Trophoblast cell (in vitro differentiated cells and primary cell): Measurements from ENCODE around the gene KIF25.

Experiments
- DNase-seq, 2 donors: peaks; one replicate each; pipeline ENCODE4 v3.0.0-alpha.2; 2016
- H2AFZ ChIP-seq: 2 replicates; pipeline ENCODE4 v1.6.1; 2013; ENCODE audit warnings: low read length, moderate library complexity, mild to moderate bottlenecking; ENCODE audit not compliant: insufficient read depth, poor library complexity
- H2AK5ac ChIP-seq: 2 replicates; pipeline ENCODE4 v1.6.1; 2013; ENCODE audit warnings: mild to moderate bottlenecking, low read length
- H2BK120ac ChIP-seq: 2 replicates; pipeline ENCODE4 v1.6.1; 2013; ENCODE audit warnings: low read length, mild to moderate bottlenecking, moderate library complexity; ENCODE audit not compliant: insufficient read depth, poor library complexity
- H2BK12ac ChIP-seq: 2 replicates; pipeline ENCODE4 v1.6.1; 2013; ENCODE audit warnings: mild to moderate bottlenecking, low read length, moderate library complexity
- H2BK5ac ChIP-seq: 2 replicates; pipeline ENCODE4 v1.6.1; 2013; ENCODE audit warnings: low read length, low read depth, moderate library complexity, mild to moderate bottlenecking; ENCODE audit not compliant: poor library complexity
- H3K14ac ChIP-seq: 2 replicates; pipeline ENCODE4 v1.6.1; 2013; ENCODE audit warnings: mild to moderate bottlenecking, low read length
- H3K18ac ChIP-seq: 2 replicates; pipeline ENCODE4 v1.6.1; 2013; ENCODE audit warnings: mild to moderate bottlenecking, low read length
- H3K23ac ChIP-seq: 2 replicates; pipeline ENCODE4 v1.6.1; 2013; ENCODE audit warnings: low read length
- H3K27ac ChIP-seq: 2 replicates; pipeline ENCODE4 v1.5.1; 2013; ENCODE audit warnings: low read depth, mild to moderate bottlenecking, inconsistent platforms, low read length, moderate library complexity
- H3K27me3 ChIP-seq: 2 replicates; pipeline ENCODE4 v1.6.1; 2013; ENCODE audit warnings: inconsistent platforms, mild to moderate bottlenecking, low read length, moderate library complexity; ENCODE audit not compliant: insufficient read depth
- H3K36me3 ChIP-seq, 2 experiments: 1 replicate in 1 of 2; 2 replicates in 1 of 2; pipeline ENCODE4 v1.6.1; 2013; ENCODE audit warnings: low read length in 2 of 2, mild to moderate bottlenecking in 2 of 2, moderate library complexity in 1 of 2; ENCODE audit not compliant: insufficient read depth in 2 of 2, control insufficient read depth in 1 of 2
- H3K4ac ChIP-seq: 2 replicates; pipeline ENCODE4 v1.6.1; 2013; ENCODE audit warnings: low read depth, mild to moderate bottlenecking, low read length, moderate library complexity
- H3K4me1 ChIP-seq, 2 experiments: 1 replicate in 1 of 2; 2 replicates in 1 of 2; pipeline ENCODE4 v1.6.1; 2013; ENCODE audit warnings: low read length in 2 of 2, mild to moderate bottlenecking in 2 of 2, moderate library complexity in 1 of 2; ENCODE audit not compliant: insufficient read depth in 2 of 2, control insufficient read depth in 1 of 2
- H3K4me2 ChIP-seq: 2 replicates; pipeline ENCODE4 v1.6.1; 2013; ENCODE audit warnings: inconsistent platforms, mild to moderate bottlenecking, low read length, moderate library complexity
- H3K4me3 ChIP-seq: 2 replicates; pipeline ENCODE4 v1.5.1; 2013; ENCODE audit warnings: mild to moderate bottlenecking, low read depth, low read length, inconsistent platforms
- H3K79me1 ChIP-seq: one replicate; pipeline ENCODE4 v1.6.1; 2013; ENCODE audit warnings: low read length
- H3K79me2 ChIP-seq: 2 replicates; pipeline ENCODE4 v1.6.1; 2013; ENCODE audit warnings: low read length, mild to moderate bottlenecking; ENCODE audit not compliant: control insufficient read depth, insufficient read depth, poor library complexity
- H3K9ac ChIP-seq: 2 replicates; pipeline ENCODE4 v1.6.1; 2013; ENCODE audit warnings: mild to moderate bottlenecking, low read length
- H3K9me3 ChIP-seq: 2 replicates; pipeline ENCODE4 v1.6.1; 2013; ENCODE audit warnings: low read depth, mild to moderate bottlenecking, control low read depth, inconsistent platforms, low read length; ENCODE audit not compliant: insufficient read depth
- H4K12ac ChIP-seq: 2 replicates; pipeline ENCODE4 v1.6.1; 2013; ENCODE audit warnings: low read depth, mild to moderate bottlenecking, low read length, moderate library complexity
- H4K8ac ChIP-seq: 2 replicates; pipeline ENCODE4 v1.6.1; 2013; ENCODE audit warnings: low read depth, mild to moderate bottlenecking, low read length, moderate library complexity
- H4K91ac ChIP-seq: one replicate; pipeline ENCODE4 v1.6.1; 2013; ENCODE audit warnings: low read depth, mild to moderate bottlenecking, low read length, moderate library complexity
- WGBS: extraction: QIAGEN DNeasy Blood & Tissue Kit; methylation state at CpG from one replicate; pipeline ENCODE4 v1.1.7; 2013; ENCODE audit warnings: missing lambda C conversion rate; ENCODE audit not compliant: insufficient read length, insufficient coverage; ENCODE audit errors: extremely low coverage; 5-methylcytosine and 5-hydroxymethylcytosine counted together

KIF25 gene

GRCh38 chr6:168018664-168019063, 21.2 kb downstream of the KIF25 start:
- H3K4me3 ChIP-seq: no peak overlapping the region
- DNase-seq: no peak

GRCh38 chr6:168020242-168020641, 22.8 kb downstream of the KIF25 start:
- Histone ChIP-seq H3K23ac (no peak overlapping the region), H2AK5ac (no peak overlapping the region), H3K4me3 (no peak overlapping the region), H3K18ac (no peak overlapping the region), H2BK12ac (no peak overlapping the region), H3K9ac (no peak overlapping the region), H3K27ac (no peak overlapping the region), H3K79me1 (no peaks in the 10 kb centered on the region), H3K14ac (no peak overlapping the region), H4K12ac (no peak overlapping the region), H2AFZ (no peak overlapping the region), H3K27me3 (no peaks in the 10 kb centered on the region), H3K9me3 (peaks cover 4% of the 10 kb centered on the region), H3K4me1 (peaks cover 7 to 9% of the 10 kb centered on the region in 2 experiments), H2BK120ac (no peak overlapping the region), H3K4ac (no peak overlapping the region), H4K91ac (no peak overlapping the region), H3K36me3 (no peaks in the 10 kb centered on the region), H2BK5ac (no peak overlapping the region), H3K79me2 (no peaks in the 10 kb centered on the region), H3K4me2 (no peak overlapping the region), H4K8ac (no peak overlapping the region)
- WGBS: no CpG with 5 or more reads among the region's 8 CpGs
- no peak for DNase-seq

More at GRCh38 chr6:168018664-168019063, 21.2 kb downstream of the KIF25 start:
- Histone ChIP-seq H2AK5ac (no peak overlapping the region), H3K18ac (no peak overlapping the region), H2BK120ac (no peak overlapping the region), H3K27me3 (no peaks in the 10 kb centered on the region), H3K79me2 (no peaks in the 10 kb centered on the region), H3K14ac (no peak overlapping the region), H3K23ac (no peak overlapping the region), H3K9ac (no peak overlapping the region), H3K79me1 (no peaks in the 10 kb centered on the region), H3K4me1 (peaks cover 4 to 6% of the 10 kb centered on the region in 2 experiments), H3K4ac (no peak overlapping the region), H2BK5ac (no peak overlapping the region), H4K12ac (no peak overlapping the region), H3K36me3 (no peaks in the 10 kb centered on the region), H3K9me3 (peaks cover 4% of the 10 kb centered on the region), H2BK12ac (no peak overlapping the region), H3K27ac (no peak overlapping the region), H4K8ac (no peak overlapping the region), H4K91ac (no peak overlapping the region), H2AFZ (no peak overlapping the region), H3K4me2 (no peak overlapping the region)
- WGBS: no CpG with 5 or more reads among the region's 15 CpGs

- H3K79me2 ChIP-seq: no peaks in the 10 kb centered on the region
- H3K4ac ChIP-seq: no peak overlapping the region
- H3K23ac ChIP-seq: no peak overlapping the region
- peaks cover 1% of the 10 kb centered on the region for H3K79me1 ChIP-seq
- no CpG with 5 or more reads among the region's 5 CpGs for WGBS
- no peaks in the 10 kb centered on the region for H3K36me3 ChIP-seq
- no peak overlapping the region for H3K9ac ChIP-seq
- H3K4me1 ChIP-seq: peaks cover 7 to 8% of the 10 kb centered on the region in 2 experiments
- H3K4me3 ChIP-seq: no peak overlapping the region
- no peak for DNase-seq
- H2BK12ac ChIP-seq: no peak overlapping the region
- H3K27me3 ChIP-seq: no peaks in the 10 kb centered on the region
- no peak overlapping the region for H3K18ac ChIP-seq
- no peak overlapping the region for H3K4me2 ChIP-seq
- peaks cover 2% of the 10 kb centered on the region for H3K9me3 ChIP-seq
- H2BK5ac ChIP-seq: no peak overlapping the region
- no peak overlapping the region for H4K8ac ChIP-seq
- H2AK5ac ChIP-seq: no peak overlapping the region
- H2AFZ ChIP-seq: no peak overlapping the region
- H4K12ac ChIP-seq: no peak overlapping the region
- no peak overlapping the region for H3K27ac ChIP-seq
- no peak overlapping the region for H4K91ac ChIP-seq
- no peak overlapping the region for H3K14ac ChIP-seq
- H2BK120ac ChIP-seq: no peak overlapping the region
These were observed 24.1 kb downstream of the KIF25 start for GRCh38 chr6:168021581-168021980.

- Histone ChIP-seq H2BK5ac (no peak overlapping the region), H3K4me1 (peaks cover 3 to 4% of the 10 kb centered on the region in 2 experiments), H3K27ac (no peak overlapping the region), H2BK12ac (no peak overlapping the region), H3K4me2 (no peak overlapping the region), H4K91ac (no peak overlapping the region), H4K8ac (no peak overlapping the region), H3K9ac (no peak overlapping the region), H2BK120ac (no peak overlapping the region), H3K14ac (no peak overlapping the region), H3K79me1 (peaks cover 1% of the 10 kb centered on the region), H3K27me3 (no peaks in the 10 kb centered on the region), H2AFZ (no peak overlapping the region), H3K36me3 (no peaks in the 10 kb centered on the region), H2AK5ac (no peak overlapping the region), H4K12ac (no peak overlapping the region), H3K4me3 (no peak overlapping the region), H3K18ac (no peak overlapping the region), H3K4ac (no peak overlapping the region), H3K23ac (no peak overlapping the region), H3K9me3 (peaks cover 2% of the 10 kb centered on the region), H3K79me2 (no peaks in the 10 kb centered on the region)
- no peak for DNase-seq
- 100% methylated on average over 1 of the region's 7 CpGs for WGBS
These were observed 25.2 kb downstream of the KIF25 start for GRCh38 chr6:168022488-168023321.
